ENCODE results near the gene STAT6.

The STAT6 gene

DNA sequence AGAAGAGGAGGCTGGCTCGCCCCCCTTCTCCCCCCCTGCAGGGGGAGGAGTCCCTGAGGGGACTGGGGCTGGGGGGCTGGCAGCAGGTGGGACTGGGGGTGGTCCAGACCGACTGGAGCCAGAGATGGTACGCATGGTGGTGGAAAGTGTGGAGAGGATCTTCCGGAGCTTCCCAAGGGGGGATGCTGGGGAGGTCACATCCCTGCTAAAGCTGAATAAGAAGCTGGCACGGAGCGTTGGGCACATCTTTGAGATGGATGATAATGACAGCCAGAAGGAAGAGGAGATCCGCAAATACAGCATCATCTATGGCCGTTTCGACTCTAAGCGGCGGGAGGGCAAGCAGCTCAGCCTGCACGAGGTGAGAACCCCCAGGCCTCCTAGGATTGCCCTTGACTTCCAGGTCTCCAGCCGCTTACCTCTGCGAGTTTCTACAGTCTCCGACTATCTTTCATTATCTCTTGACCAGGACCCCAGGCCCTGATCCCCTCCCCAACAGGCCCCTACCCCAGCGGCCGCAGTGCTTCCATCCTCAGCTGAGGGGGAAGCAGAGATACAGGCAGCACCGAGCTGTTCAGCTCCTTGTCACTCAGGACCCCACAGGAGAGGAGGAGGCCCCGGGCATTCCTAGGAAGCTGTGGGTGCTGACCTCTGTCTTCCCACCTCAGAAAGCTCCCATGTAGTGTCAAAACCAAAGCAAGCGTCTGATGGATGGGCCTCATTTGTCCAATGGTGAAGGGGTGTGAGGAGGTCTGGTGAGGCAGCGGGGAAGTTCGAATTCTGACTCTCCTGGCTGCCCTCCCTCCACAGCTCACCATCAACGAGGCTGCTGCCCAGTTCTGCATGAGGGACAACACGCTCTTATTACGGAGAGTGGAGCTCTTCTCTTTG lies 19.3 kb downstream of the STAT6 start:
- no peak for DNase-seq (ENCODE audit: low spot score)
- no peak for TF ChIP-seq CTCF (IDR thresholded peaks at IDR 0.05; ENCODE audit: extremely low read depth, missing control alignments)

GRCh38 chr12:57090924-57091637 lies 20.1 kb downstream of the STAT6 start:
- TF ChIP-seq CTCF (IDR thresholded peaks at IDR 0.05; ENCODE audit: extremely low read depth, missing control alignments) = no peak
- DNase-seq (ENCODE audit: low spot score) = peak; percentile 2

DNA sequence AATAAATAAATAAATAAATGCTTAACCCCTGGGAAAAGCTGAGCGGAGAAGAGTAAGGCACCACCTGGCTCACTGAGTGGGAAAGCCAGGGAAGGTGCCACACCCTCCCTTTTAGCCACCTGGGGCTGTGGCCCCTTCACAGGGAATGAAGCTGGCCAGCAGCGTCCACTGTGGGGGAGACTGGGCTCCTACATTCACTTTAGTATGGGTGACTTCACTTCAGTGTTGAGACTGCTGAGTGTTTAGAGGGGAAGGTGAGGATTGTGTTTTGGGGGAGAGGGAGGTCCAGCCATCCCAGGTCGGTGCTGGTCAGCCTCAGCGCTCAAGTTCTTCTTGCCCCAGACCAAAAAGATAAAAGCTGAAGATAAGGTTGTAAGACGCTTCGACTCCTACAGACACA lies 20.7 kb downstream of the STAT6 start:
- TF ChIP-seq CTCF (IDR thresholded peaks at IDR 0.05; ENCODE audit: extremely low read depth, missing control alignments) = no peak
- DNase-seq (ENCODE audit: low spot score) = peak; percentile 4

DNA sequence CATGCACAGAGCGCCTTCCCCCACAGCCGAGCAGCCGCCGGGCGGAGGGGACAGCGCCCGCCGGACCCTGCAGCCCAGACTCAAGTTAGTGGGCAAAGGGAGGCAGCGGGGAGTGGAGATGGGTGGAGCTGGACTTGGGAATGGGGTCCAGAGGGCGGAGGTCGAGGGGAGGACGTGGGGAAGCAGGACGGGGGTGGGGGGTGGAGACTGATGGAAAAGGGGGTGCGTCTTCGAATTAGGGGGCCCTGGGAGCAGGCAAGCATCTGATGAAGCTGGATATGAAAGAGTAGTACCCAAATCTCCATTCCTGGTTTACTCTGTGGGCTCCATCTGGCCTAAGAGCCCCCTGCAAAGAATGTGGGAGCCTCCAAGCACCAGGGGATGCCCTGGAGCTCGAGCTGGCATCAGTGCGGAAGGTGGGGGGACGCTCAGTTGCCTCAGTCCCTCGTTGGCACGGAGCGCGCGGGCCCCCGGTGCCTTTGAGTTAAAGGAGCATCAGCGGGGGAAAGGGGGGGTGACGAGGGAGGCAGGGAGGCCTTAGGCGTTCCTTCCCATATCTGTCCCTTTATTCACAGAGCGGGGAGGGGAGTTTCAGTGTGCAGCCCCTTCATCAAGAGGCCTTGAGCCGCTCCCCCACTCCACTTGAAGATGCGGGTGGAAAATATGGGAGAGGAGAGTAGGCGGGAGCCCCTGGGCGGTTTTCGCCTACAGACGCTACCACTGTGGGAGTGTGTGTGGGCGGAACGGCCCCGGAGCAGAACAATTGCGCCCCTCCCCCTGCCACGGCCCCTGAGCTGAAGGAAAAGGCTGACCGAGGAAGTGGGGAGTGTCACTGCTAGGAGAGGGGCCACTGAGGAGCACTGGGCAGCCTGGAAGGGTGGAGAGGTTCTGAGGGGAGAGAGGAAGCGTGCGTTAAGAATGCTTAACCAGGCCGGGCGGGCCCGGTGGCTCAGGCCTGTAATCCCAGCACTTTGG lies 21.6 kb downstream of the STAT6 start:
- no peak for TF ChIP-seq CTCF (IDR thresholded peaks at IDR 0.05; ENCODE audit: extremely low read depth, missing control alignments)
- peak; percentile 39 for DNase-seq (ENCODE audit: low spot score)

DNA sequence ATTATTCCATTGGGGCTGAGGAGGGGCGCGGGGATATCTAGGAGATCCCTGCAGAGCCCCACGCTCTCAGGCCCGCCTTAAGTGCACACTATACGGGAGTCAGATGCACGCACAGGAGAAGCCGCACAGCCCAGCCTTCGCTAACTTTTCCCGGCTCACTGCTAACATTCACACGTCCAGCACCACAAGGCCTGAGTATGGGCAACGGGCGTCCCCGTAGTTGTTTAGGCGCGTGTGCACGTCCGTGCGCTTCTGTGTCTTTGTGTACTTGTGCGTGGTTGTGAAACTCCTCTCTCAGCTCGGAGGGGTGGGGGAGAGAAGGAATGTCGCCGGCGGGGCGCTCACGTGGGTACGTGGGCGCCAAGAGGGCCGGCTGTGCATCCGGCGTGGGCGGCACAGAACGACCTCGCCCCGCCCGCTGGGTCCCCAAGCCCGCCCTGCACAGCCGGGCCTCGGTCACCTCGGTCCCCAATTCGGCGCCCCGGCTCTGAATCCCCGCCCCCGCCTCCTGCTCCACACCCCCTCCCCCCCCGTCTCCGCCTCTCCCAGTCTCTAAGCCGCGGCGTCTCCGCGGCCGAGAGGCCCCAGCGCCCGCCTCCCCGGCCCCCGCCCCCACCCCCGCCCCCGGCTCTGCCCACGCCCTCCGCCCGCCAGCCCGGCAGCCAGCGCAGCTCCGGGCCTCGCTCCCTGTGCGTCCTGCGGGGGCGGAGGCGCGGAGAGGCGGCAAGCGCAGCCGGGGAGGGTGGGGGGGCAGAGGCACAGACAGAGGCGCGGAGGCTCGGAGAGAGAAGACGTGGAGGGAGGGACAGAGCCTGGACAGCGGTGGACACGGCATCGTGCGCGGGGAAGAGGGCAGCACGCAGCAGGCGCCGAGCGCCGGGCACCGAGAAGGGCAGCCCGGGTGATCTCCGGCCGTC lies 22.6 kb downstream of the STAT6 start, which contains the start of gene NAB2:
TSS of gene NAB2 (plus strand) at position 761 of the 917 bp plus-strand sequence. CDS start 158 bp downstream, outside the sequence.
- peak; percentile 95 for DNase-seq (ENCODE audit: low spot score)
- no peak for TF ChIP-seq CTCF (IDR thresholded peaks at IDR 0.05; ENCODE audit: extremely low read depth, missing control alignments)

DNA sequence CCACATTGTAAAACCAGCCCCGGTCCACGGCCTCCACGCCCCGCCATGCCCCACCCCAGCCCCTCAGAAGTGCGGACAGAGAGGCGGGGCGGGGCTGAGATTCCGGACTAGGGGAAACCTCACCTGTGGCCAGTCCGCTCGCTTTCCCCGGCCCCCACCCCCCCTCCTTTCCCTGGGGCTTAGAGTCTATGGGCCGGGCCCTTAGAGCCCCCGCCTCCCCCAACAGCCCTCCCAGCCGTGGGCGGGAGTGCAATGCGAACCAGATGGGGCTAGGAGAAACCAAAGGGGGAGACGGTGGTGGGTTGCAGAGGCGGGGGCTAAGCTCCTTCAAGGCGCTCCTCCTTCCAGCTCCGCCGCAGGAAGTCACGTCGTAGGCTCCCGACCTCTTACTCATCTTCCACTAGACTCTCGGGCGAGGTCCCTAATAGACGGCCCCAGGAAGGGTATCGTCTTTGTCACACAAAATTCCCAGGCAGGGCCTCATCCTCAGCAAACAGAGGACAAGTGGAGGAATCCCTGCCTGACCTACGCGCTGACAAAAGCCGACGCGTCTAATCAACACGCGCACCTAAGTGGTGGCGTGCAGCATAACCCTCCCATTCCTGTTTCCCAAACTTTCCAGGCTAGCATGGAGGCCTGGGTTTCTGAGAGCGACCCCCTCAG lies 23.3 kb downstream of the STAT6 start:
- peak; percentile 89 for DNase-seq (ENCODE audit: low spot score)
- no peak for TF ChIP-seq CTCF (IDR thresholded peaks at IDR 0.05; ENCODE audit: extremely low read depth, missing control alignments)
